ENCODE results near the gene ABCD4.

DNA sequence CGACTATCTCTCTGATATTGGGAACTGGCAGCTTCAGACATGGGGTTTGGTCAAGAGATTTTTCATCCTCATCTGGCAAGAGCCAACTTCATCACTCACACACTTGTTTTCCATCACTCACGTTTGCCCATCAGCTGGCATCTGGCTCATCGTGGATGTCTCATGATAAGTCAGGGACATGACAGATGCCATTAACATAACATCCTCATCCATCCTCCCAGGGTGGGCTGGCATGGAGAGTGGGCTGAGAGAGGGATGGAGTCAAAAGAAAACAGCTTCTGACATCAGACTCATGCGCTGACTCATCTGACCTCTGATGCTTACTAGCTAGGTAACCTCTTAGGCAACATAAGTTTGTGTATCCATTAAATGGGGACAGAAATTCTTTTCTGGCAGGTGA lies 65.3 kb downstream of the ABCD4 start:
- TF ChIP-seq, protein P1, sequence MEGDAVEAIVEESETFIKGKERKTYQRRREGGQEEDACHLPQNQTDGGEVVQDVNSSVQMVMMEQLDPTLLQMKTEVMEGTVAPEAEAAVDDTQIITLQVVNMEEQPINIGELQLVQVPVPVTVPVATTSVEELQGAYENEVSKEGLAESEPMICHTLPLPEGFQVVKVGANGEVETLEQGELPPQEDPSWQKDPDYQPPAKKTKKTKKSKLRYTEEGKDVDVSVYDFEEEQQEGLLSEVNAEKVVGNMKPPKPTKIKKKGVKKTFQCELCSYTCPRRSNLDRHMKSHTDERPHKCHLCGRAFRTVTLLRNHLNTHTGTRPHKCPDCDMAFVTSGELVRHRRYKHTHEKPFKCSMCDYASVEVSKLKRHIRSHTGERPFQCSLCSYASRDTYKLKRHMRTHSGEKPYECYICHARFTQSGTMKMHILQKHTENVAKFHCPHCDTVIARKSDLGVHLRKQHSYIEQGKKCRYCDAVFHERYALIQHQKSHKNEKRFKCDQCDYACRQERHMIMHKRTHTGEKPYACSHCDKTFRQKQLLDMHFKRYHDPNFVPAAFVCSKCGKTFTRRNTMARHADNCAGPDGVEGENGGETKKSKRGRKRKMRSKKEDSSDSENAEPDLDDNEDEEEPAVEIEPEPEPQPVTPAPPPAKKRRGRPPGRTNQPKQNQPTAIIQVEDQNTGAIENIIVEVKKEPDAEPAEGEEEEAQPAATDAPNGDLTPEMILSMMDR (IDR thresholded peaks at IDR 0.05; ENCODE audit: low read depth, low read length, missing input control) = no peak
- TF ChIP-seq SP1 (IDR thresholded peaks at IDR 0.05) (no peak), TAF1 (conservative IDR thresholded peaks at IDR 0.05) (no peak), MAX (IDR thresholded peaks at IDR 0.05) (no peak), GABPA (IDR thresholded peaks at IDR 0.05 in 1 of 2, conservative IDR thresholded peaks at IDR 0.05 in 1 of 2) (no peak), ATF3 (IDR thresholded peaks at IDR 0.05) (no peak), YY1 (IDR thresholded peaks at IDR 0.05) (no peak), EGR1 (IDR thresholded peaks at IDR 0.05; ENCODE audit: low read depth in 2 of 2) (no peak), RXRA (IDR thresholded peaks at IDR 0.05) (no peak), RAD21 (IDR thresholded peaks at IDR 0.05) (no peak)

Data from liver (tissue), 3 donors.